HUES48 (cell line): Measurements from ENCODE around the gene TAP2.

Experiments
- H3K27ac ChIP-seq: one replicate; pipeline ENCODE4 v1.7.0; 2013; ENCODE audit warnings: low read depth, low read length, inconsistent platforms
- H3K27me3 ChIP-seq: 2 replicates; pipeline ENCODE4 v1.6.1; 2013; ENCODE audit warnings: mild to moderate bottlenecking, low read length; ENCODE audit not compliant: control insufficient read depth, insufficient read depth
- H3K36me3 ChIP-seq: 2 replicates; pipeline ENCODE4 v1.6.1; 2013; ENCODE audit warnings: low read length; ENCODE audit not compliant: control insufficient read depth, insufficient read depth
- H3K4me1 ChIP-seq: 2 replicates; pipeline ENCODE4 v1.6.1; 2013; ENCODE audit warnings: mild to moderate bottlenecking, low read length; ENCODE audit not compliant: control insufficient read depth, insufficient read depth
- H3K4me3 ChIP-seq: 2 replicates; pipeline ENCODE4 v1.5.1; 2013; ENCODE audit warnings: mild to moderate bottlenecking, low read depth, low read length
- H3K9ac ChIP-seq: 2 replicates; pipeline ENCODE4 v1.6.1; 2013; ENCODE audit warnings: mild to moderate bottlenecking, low read depth, low read length, moderate library complexity
- H3K9me3 ChIP-seq: 2 replicates; pipeline ENCODE4 v1.6.1; 2013; ENCODE audit warnings: low read length; ENCODE audit not compliant: control insufficient read depth, insufficient read depth

The TAP2 gene

DNA sequence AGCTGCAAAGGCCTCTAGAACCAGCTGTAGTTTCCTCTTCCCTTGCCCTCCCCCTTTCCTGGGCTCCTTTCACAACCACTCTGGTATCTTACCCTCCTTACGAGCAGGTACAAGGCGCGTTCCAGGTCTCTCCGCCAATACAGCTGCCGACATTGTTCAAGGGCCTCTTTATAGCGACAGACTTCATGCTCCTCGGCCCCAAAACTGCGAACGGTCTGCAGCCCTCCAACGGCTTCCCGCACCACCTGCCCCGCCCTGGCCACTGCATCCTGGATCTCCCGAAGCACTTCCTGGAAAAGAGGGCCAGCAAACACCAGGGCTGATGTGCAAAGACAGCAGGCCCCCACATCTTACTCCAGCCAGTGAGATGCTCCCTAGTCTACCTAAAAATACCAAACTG, 6.0 kb downstream of the TAP2 start:
- no peaks in the 10 kb centered on the region for H3K9me3 ChIP-seq
- H3K9ac ChIP-seq: no peak overlapping the region
- H3K4me3 ChIP-seq: no peak overlapping the region
- H3K4me1 ChIP-seq: peaks cover 3% of the 10 kb centered on the region; the same call in 1 of the 2 replicates
- H3K27ac ChIP-seq: no peak overlapping the region
- peaks cover 31% of the 10 kb centered on the region for H3K36me3 ChIP-seq
- no peaks in the 10 kb centered on the region for H3K27me3 ChIP-seq

GRCh38 chr6:32830936-32831335, 7.6 kb downstream of the TAP2 start:
- Histone ChIP-seq H3K4me1 (peaks cover 8% of the 10 kb centered on the region; the same call in 1 of the 2 replicates), H3K9ac (no peak overlapping the region), H3K27ac (no peak overlapping the region), H3K9me3 (no peaks in the 10 kb centered on the region), H3K36me3 (peaks cover 31% of the 10 kb centered on the region), H3K27me3 (no peaks in the 10 kb centered on the region), H3K4me3 (no peak overlapping the region)

DNA sequence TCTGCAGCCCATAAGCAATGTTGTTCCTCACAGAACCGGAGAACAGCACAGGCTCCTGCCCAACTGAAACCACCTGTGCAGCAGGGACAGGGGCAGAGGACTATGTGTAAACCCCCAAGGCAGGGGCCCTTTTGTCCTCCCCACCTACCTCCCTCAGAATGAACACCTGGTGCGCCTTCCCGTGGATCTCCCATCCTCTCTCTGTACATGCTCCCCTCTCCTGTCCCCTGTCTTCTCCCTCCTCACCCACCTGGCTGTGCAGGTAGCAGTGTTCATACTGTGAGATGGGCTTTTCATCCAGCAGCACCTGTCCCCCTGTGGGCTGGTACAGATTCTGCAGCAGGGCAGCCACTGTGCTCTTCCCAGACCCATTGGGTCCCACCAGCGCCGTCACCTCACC, 8.5 kb downstream of the TAP2 start:
- H3K27me3 ChIP-seq: no peaks in the 10 kb centered on the region
- H3K9me3 ChIP-seq: no peaks in the 10 kb centered on the region
- H3K9ac ChIP-seq: no peak overlapping the region
- H3K27ac ChIP-seq: no peak overlapping the region
- H3K4me1 ChIP-seq: peaks cover 9% of the 10 kb centered on the region; the same call in 1 of the 2 replicates
- H3K4me3 ChIP-seq: no peak overlapping the region
- peaks cover 29% of the 10 kb centered on the region for H3K36me3 ChIP-seq

GRCh38 chr6:32829495-32829894, 9.0 kb downstream of the TAP2 start:
- Histone ChIP-seq H3K9ac (no peak overlapping the region), H3K36me3 (peaks cover 23% of the 10 kb centered on the region), H3K4me3 (no peak overlapping the region), H3K9me3 (no peaks in the 10 kb centered on the region), H3K4me1 (peaks cover 9% of the 10 kb centered on the region; the same call in 1 of the 2 replicates), H3K27me3 (no peaks in the 10 kb centered on the region), H3K27ac (no peak overlapping the region)

DNA sequence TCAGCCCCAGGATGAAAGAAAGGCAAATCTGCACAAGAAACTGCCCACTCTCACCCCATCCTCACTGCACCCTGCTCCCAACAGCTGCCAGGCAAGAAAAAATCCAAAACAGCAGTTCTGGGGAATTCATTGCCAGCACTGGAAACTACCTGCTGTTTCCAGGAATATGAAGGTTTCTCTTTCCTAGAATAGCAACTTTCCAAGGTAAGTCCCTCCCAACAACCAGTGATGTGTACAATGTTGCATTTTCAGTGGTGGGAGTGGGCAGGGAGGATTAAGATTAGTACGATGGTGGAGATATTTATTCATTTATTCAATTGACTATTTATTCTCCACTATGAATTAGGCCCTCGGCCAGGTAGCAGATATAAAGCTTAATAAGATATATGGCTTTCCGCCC, 11.5 kb downstream of the TAP2 start:
- no peaks in the 10 kb centered on the region for H3K9me3 ChIP-seq
- peaks cover 9% of the 10 kb centered on the region; the same call in 1 of the 2 replicates for H3K4me1 ChIP-seq
- H3K27ac ChIP-seq: no peak overlapping the region
- no peak overlapping the region for H3K4me3 ChIP-seq
- no peak overlapping the region for H3K9ac ChIP-seq
- no peaks in the 10 kb centered on the region for H3K27me3 ChIP-seq
- H3K36me3 ChIP-seq: peaks cover 16% of the 10 kb centered on the region

GRCh38 chr6:32825966-32826365, 12.6 kb downstream of the TAP2 start:
- Histone ChIP-seq H3K27me3 (no peaks in the 10 kb centered on the region), H3K27ac (no peak overlapping the region), H3K9ac (no peak overlapping the region), H3K36me3 (peaks cover 12% of the 10 kb centered on the region), H3K9me3 (no peaks in the 10 kb centered on the region), H3K4me1 (peaks cover 9% of the 10 kb centered on the region; the same call in 1 of the 2 replicates), H3K4me3 (no peak overlapping the region)

- Histone ChIP-seq H3K36me3 (no peaks in the 10 kb centered on the region), H3K27ac (no peak overlapping the region), H3K9ac (no peak overlapping the region), H3K27me3 (no peaks in the 10 kb centered on the region), H3K9me3 (no peaks in the 10 kb centered on the region), H3K4me3 (no peak overlapping the region), H3K4me1 (no peaks in the 10 kb centered on the region)
These were observed 18.8 kb downstream of the TAP2 start for GRCh38 chr6:32819729-32820128.

- Histone ChIP-seq H3K27ac (no peak overlapping the region), H3K36me3 (no peaks in the 10 kb centered on the region), H3K4me3 (no peak overlapping the region), H3K27me3 (no peaks in the 10 kb centered on the region), H3K4me1 (no peaks in the 10 kb centered on the region), H3K9me3 (no peaks in the 10 kb centered on the region), H3K9ac (no peak overlapping the region)
These were observed 19.7 kb downstream of the TAP2 start for GRCh38 chr6:32818867-32819266.

DNA sequence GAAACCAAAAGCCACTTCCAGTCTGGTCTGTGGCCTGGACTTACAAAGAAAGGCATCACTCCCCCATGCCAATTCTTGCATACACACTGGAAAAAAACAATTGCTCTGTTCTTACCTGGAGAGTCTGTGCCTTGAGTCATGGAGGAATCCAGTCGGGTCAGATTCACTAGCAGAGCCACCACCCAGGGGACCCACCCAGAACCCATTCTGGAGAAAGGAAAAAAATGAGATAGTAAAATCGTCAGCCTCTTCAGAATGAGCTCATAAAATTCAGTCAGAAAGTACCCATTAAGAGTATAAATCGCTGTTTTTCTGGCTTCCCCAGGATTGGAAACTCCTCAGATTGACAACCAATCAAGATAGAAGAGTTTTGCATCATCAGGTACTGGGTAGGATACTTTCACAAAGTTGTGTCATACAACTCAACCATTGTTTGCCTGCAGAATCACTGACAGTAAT, 21.8 kb downstream of the TAP2 start, which contains the start of gene HLA-DOB:
TSS of gene HLA-DOB (minus strand) at position 257 of the 459 bp plus-strand sequence. CDS start at position 206, 51 bp downstream.
- no peaks in the 10 kb centered on the region for H3K4me1 ChIP-seq
- no peaks in the 10 kb centered on the region for H3K36me3 ChIP-seq
- no peaks in the 10 kb centered on the region for H3K9me3 ChIP-seq
- H3K9ac ChIP-seq: no peak within 1 kb of the TSS
- no peaks in the 10 kb centered on the region for H3K27me3 ChIP-seq
- no peak within 1 kb of the TSS for H3K4me3 ChIP-seq
- H3K27ac ChIP-seq: no peak within 1 kb of the TSS

- Histone ChIP-seq H3K4me3 (no peak overlapping the region), H3K4me1 (no peaks in the 10 kb centered on the region), H3K9me3 (no peaks in the 10 kb centered on the region), H3K9ac (no peak overlapping the region), H3K27me3 (no peaks in the 10 kb centered on the region), H3K27ac (no peak overlapping the region), H3K36me3 (no peaks in the 10 kb centered on the region)
These were observed 22.5 kb downstream of the TAP2 start for GRCh38 chr6:32815996-32816395.

DNA sequence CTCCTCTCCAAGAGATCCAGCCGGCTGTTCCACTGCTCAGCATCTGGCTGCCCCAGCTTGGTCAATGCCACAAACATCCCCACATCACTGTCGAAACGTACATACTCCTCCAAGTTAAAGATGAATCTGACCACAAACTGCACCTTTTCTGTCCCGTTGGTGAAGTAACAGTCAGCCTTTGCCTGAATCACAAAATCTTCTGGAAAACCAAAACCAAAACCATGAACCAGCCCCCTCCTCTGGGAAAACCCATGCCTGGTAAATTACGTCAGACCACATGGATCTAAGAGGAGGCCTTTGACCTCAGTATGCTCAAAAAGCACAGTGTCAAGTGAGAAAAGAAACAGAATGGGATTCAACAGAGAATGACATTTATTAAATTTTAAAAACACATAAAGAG, 23.4 kb downstream of the TAP2 start:
- Histone ChIP-seq H3K9ac (no peak overlapping the region), H3K9me3 (no peaks in the 10 kb centered on the region), H3K4me3 (no peak overlapping the region), H3K27ac (no peak overlapping the region), H3K4me1 (no peaks in the 10 kb centered on the region), H3K36me3 (no peaks in the 10 kb centered on the region), H3K27me3 (no peaks in the 10 kb centered on the region)

DNA sequence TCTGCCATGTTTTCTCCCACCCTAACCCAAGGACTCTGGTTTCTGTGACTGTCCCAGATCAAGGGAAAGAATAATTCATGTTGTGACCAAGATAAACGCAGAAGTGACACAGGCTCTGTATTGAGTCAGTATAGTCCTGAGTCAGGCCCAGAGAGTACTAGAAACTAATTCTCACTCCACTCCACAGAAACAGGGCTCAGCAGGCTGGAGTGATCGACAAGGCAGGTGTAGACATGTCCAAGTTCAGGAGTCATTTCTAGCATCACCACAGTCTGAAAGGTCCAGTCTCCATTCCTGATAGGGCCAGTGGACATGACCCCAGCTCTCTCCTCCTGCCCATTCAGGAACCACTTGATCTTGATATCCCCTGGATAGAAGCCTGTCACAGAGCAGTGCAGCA, 24.4 kb downstream of the TAP2 start:
- H3K27ac ChIP-seq: no peak overlapping the region
- H3K36me3 ChIP-seq: no peaks in the 10 kb centered on the region
- no peaks in the 10 kb centered on the region for H3K27me3 ChIP-seq
- H3K9ac ChIP-seq: no peak overlapping the region
- H3K4me3 ChIP-seq: no peak overlapping the region
- H3K9me3 ChIP-seq: no peaks in the 10 kb centered on the region
- no peaks in the 10 kb centered on the region for H3K4me1 ChIP-seq
